ENCODE data around the gene GSAP. TPM values are rescaled to one million over a fixed set of nuclear protein-coding genes. Genes with fewer than 3 reads are reported as not detected.

Gene GSAP
- total and polyA plus RNA-seq, 2 of the 4 experiments (the other 2 are of a cell fraction), result 1.6 to 1.8 TPM

GRCh38 chr7:77330169-77330882, 85.8 kb downstream of the GSAP start (continued):
- no peak for TF ChIP-seq FOS (IDR thresholded peaks at IDR 0.05; ENCODE audit: low read depth, low read length)

GRCh38 chr7:77329466-77330168, 86.5 kb downstream of the GSAP start:
- intact Hi-C loops (cut with micrococcal nuclease) (no loop called here), in situ Hi-C loops (cut with MboI; ENCODE audit: low sequenced_read_pairs) (loop anchor here (5.0 kb wide), 2 partner anchors 82 to 207 kb away; partner anchors contain the start of gene CCDC146), dilution Hi-C loops (cut with HindIII; ENCODE audit: low sequenced_read_pairs, unreplicated experiment) (no loop called here)
- POLR2A ChIA-PET (ENCODE audit: unreplicated experiment), result no interaction called here
- H3K79me1 ChIP-seq (ENCODE audit: low read depth in 1 of 2, low read length in 2 of 2), result 0 out of 4 replicates have a peak, but pooled peaks cover 0 to 4% of the 10 kb centered on the region in 2 experiments
- no peaks in the 10 kb centered on the region for H3K27me3 ChIP-seq (ENCODE audit: control insufficient read depth, insufficient read depth, low read length)
- no peaks in the 10 kb centered on the region for H3K36me3 ChIP-seq (ENCODE audit: control insufficient read depth, insufficient read depth, low read length)
- no peaks in the 10 kb centered on the region for H4K20me1 ChIP-seq (ENCODE audit: insufficient read depth, low read length)
- peak overlapping the region; percentile 80 for H4K91ac ChIP-seq (ENCODE audit: insufficient read depth, low read depth, low read length)
- H2BK5ac ChIP-seq (ENCODE audit: low read depth, low read length, poor library complexity, severe bottlenecking), result no peak overlapping the region
- peak overlapping the region; percentile 41; the same call in 1 of the 2 replicates for H3K27ac ChIP-seq (ENCODE audit: insufficient read depth, low read length)
- peaks cover 29% of the 10 kb centered on the region for H3K4me1 ChIP-seq (ENCODE audit: control insufficient read depth, insufficient read depth, low read length)
- peak overlapping the region; percentile 51 for H3K4ac ChIP-seq (ENCODE audit: low read depth, low read length)
- peak overlapping the region in 1 of 2 experiments; percentile 48; a peak in 1 of 4 replicates for H4K8ac ChIP-seq (ENCODE audit: low read depth in 2 of 2, low read length in 2 of 2)
- no peak overlapping the region for H3K9ac ChIP-seq (ENCODE audit: low read depth, low read length)
- peak overlapping the region; percentile 66 for H2AK5ac ChIP-seq (ENCODE audit: low read depth, low read length)
- no peak overlapping the region for H3K4me3 ChIP-seq (ENCODE audit: insufficient read depth, low read depth, low read length)
- H3K9me3 ChIP-seq (ENCODE audit: control insufficient read depth, insufficient read depth, low read length), result no peaks in the 10 kb centered on the region
- peak overlapping the region; percentile 74 for H2BK120ac ChIP-seq (ENCODE audit: low read depth, low read length)
- peak overlapping the region; percentile 71; the same call in 2 of the 3 replicates for H2BK15ac ChIP-seq (ENCODE audit: low read depth, low read length)
- CTCF ChIA-PET, result no interaction called here
- no peak overlapping the region for H3K4me2 ChIP-seq (ENCODE audit: low read depth, low read length)
- H3K18ac ChIP-seq (ENCODE audit: low read depth, low read length), result peak overlapping the region; percentile 53
- H4K5ac ChIP-seq (ENCODE audit: low read depth, low read length), result peak overlapping the region; percentile 74
- WGBS, 2 experiments (ENCODE audit: extremely low coverage in 2 of 2, insufficient read length in 1 of 2), result 92% methylated on average over 2 of the region's 4 CpGs; no CpG with 5 or more reads in 1 of the 2 experiments
- peak overlapping the region; percentile 7 for H3K23ac ChIP-seq (ENCODE audit: low read depth, low read length)
- peak overlapping the region; percentile 90 for H2BK20ac ChIP-seq (ENCODE audit: low read depth, low read length)
- H3K9me1 ChIP-seq (ENCODE audit: insufficient read depth, low read length), result peaks cover 26% of the 10 kb centered on the region
- no peak for ATAC-seq (ENCODE audit: low read depth)
- H3K14ac ChIP-seq (replicated peaks; ENCODE audit: low read depth, low read length), result peak overlapping the region; percentile 24
- H2AFZ ChIP-seq (replicated peaks; ENCODE audit: low read length, poor library complexity), result no peak overlapping the region
- DNase-seq, result no peak
- BruUV-seq (replicated peaks), result no TSS peak
- no peak overlapping the region for H2AK9ac ChIP-seq (replicated peaks; ENCODE audit: low read depth, low read length, poor library complexity)
- no peak overlapping the region for H3K56ac ChIP-seq (ENCODE audit: extremely low read depth, insufficient read depth, low read length)
- no peak for TF ChIP-seq BHLHE40 (IDR thresholded peaks at IDR 0.05; ENCODE audit: low read depth, low read length)
- TF ChIP-seq USF2 (IDR thresholded peaks at IDR 0.05; ENCODE audit: low read depth, low read length), result no peak
- no peak for TF ChIP-seq RCOR1 (IDR thresholded peaks at IDR 0.05; ENCODE audit: insufficient replicate concordance, low read length)
- no peak for TF ChIP-seq CTCF (conservative IDR thresholded peaks at IDR 0.05; ENCODE audit: low read depth, low read length)
- no peak for TF ChIP-seq RFX5 (IDR thresholded peaks at IDR 0.05; ENCODE audit: low read depth, low read length)
- no peak for TF ChIP-seq ELK1 (IDR thresholded peaks at IDR 0.05; ENCODE audit: borderline replicate concordance, low read depth, low read length)
- no peak for TF ChIP-seq SMC3 (IDR thresholded peaks at IDR 0.05; ENCODE audit: low read depth, low read length)
- no peak for TF ChIP-seq CEBPB (IDR thresholded peaks at IDR 0.05; ENCODE audit: low read depth, low read length)
- no peak for TF ChIP-seq MAZ (IDR thresholded peaks at IDR 0.05; ENCODE audit: borderline replicate concordance, low read depth, low read length)

All from IMR-90 (cell line).